Fibroblast of peridontal ligament (primary cell): Measurements from ENCODE around the gene PRRT2.
A peak's percentile ranks its signal among the peaks of the same experiment; 100 is the strongest.
"Not testable (repeated sequence)": the region's sequence is repeated elsewhere in the genome, so short reads cannot be mapped to it uniquely, and the experiment has no call there.

Source experiments
- DNase-seq: peaks from one replicate; pipeline ENCODE4 v3.0.0-alpha.2; 2010; ENCODE audit errors: extremely low read depth

PRRT2 gene

DNA sequence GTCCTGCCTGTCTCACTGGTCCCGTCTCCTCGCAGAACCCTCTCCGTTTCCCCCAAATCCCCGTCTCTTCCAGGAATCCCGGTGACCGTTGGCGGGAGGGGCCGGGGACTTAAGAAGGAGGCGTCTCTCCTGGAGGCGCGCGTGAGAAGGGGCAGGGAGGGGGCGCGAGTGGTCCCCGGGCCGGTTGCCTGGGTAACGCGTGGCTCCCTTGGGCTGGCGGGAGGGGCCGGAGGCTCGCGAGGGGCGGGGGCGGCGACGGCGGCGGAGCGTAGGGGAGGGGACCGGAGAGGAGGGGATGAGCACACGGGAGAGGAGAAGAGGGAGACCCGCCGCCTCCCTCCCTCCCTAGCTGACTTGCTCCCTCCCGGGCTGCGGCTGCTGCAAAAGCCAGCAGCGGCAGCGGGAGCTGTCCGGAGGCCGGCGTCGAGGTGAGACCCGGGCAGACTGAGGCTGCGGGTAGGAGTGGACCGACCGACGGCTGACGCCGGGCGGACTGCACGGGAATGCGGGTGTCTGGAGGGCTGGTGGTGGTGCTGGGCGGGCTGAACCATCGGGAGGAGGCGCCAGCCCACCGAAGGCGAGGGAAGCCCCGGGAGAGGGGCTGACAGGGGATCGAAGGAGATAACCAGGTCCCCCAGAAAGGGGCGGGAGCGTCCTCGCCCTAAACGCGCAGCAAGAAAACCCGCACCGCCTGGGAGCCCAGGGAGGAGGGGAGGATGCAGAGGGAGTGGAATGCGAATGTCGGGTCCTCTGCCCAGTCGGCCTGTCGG, at the start of gene PRRT2:
TSS of gene PRRT2 (plus strand) at position 298 of the 770 bp plus-strand sequence. CDS start 862 bp downstream, outside the sequence.
- peak; percentile 49 for DNase-seq

DNA sequence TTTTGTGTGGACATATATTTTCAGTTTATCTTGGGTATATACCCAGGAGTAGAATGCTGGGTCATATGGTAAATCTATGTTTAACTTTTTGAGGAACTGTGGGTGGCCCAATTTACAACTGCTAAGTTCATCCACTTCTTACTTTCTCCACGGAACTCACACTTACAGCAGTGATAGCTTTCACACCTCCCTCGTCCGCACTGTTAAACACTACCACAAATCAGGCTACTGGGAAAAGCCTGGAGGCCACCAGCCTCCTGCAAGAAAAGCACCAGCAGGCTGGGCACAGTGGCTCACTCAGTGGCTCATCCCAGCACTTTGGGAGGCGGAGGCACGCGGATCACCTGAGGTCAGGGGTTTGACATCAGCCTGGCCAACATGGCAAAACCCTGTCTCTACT, 48.7 kb upstream of the PRRT2 start:
- no peak for DNase-seq

DNA sequence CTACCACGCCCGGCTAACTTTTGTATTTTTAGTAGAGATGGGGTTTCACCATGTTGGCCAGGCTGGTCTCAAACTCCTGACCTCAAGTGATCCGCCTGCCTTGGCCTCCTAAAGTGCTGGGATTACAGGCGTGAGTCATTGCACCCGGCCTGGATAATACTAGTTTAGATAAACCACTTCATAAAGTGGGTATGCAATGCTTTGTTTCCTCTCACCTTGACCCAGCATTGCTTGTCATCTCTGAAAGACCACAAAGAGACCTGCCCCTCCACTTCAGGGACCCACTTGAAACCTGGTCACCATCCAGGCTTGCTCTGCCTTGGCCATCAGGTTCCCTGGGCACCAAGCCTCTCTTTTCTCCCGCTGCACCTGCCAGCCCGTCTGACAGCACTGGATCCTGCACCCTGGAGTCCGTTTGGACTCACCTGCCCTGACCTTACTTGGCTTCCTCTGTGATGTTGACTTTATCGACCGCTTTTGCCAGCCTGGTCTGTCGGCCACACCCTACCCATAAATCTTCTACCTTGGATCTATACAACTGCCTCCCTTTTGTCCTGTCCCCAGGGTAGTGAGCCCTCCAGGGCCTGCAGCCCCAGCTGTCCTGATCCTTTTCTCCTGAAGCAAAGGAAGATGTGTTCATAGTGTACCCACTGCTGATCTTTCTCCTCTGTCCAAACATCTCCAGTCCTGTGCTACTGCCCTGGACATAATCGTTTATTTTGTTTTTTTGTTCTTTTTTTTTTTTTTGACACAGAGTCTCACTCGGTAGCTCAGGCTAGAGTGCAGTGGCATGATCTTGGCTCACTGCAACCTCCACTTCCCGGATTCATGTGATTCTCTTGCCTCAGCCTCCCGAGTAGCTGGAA, 46.6 kb upstream of the PRRT2 start:
- DNase-seq = no peak

DNA sequence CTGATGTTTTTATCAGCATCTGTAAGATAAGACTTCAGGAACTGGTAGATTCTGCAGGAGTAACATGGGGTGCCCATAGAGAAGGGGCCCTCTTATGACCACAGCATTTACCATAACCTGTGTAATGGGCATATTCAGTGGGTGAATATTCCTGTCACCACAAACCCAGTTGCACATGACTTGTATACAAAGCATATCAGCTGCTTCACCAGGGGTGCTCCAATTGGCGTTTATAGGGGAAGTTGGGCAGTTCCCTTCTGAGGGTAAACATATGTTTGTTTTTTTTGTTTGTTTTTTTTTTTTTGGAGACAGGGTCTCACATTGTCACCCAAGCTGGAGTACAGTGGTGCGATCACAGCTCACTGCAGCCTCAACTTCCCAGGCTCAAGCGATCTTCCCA, 45.4 kb upstream of the PRRT2 start:
- DNase-seq = no peak

DNA sequence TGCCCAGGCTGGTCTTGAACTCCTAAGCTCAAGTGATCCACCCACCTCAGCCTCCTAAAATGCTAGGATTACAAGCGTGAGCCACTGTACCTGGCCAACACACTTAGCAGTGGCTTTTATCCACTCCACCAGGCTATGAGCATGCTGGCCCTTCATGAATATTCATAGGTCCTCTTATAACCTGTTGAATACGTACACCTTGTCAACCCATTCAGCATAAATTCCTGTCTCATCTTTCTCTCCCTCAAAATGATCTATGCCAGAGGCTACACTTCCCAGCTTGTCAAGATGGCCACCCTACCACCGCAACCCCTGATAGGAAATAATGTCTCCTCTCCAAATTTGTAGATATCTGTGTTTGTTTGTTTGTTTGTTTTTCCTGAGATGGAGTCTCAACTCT, 44.9 kb upstream of the PRRT2 start:
- DNase-seq = no peak

DNA sequence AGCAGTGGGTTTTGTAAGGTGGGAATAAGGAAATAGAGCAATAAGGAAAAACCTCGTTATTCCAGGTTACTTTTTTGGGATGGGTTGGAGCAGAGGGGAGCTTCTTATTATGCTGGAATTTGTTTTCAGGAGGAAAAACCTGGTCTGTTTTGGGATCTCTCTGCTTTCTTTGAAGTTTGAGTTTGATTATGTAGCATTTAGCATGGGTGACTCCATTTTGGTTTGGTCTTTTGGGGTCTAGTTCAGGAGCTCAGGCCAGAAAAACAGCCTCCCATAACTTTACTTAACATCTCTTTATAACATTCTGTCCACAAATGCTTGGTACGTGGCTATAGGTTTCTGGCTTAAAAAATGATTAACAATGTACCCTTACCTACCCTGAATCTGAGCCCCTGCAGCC, 42.5 kb upstream of the PRRT2 start:
- DNase-seq = no peak

DNA sequence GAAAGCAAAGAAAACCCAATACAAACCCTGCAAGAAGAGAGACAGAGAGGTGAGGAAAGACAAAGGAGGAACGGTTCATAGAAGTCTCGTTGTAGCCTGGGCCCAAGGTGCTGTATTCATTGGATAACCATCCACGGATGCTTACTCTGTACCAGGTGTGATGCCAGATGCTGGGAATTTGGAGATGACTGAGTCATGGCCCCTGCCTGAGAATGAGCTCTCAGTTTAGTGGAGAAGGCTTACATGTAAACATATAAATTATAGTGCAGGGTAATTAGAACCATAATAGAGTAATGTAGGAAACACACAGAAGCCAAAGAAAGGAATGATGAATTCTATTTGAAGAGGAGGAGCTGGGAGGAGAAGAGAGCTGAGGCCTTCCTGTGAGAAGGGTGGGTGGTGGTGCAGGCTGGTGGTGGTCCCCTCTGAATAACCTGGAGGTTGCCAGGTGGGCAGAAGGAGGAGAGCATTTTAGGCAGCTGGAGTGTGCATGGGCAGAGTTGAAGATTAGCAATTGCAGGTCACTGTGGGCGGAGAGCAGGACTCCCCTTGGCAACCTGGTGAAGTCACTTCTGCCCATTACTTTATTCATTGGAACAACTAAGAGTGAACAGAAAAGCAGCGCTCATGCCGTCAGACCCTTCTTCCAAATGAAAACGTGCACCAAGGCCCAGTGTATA, 41.6 kb upstream of the PRRT2 start:
- DNase-seq = no peak

DNA sequence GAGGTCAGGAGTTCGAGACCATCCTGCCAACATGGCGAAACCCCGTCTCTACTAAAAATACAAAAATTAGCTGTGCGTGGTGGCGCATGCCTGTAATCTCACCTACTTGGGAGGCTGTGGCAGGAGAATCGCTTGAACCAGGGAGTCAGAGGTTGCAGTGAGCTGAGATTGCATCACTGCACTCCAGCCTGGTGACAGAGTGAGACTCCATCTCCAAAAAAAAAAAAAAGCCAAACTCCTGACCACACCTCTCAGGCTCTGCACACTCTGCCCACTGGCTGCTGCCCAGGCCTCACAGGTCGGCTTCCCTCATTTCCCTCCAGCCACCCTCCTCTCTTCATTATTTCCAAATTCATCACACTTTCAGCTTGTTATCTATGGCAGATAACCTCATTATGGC, 39.7 kb upstream of the PRRT2 start:
- DNase-seq = not testable (repeated sequence)

DNA sequence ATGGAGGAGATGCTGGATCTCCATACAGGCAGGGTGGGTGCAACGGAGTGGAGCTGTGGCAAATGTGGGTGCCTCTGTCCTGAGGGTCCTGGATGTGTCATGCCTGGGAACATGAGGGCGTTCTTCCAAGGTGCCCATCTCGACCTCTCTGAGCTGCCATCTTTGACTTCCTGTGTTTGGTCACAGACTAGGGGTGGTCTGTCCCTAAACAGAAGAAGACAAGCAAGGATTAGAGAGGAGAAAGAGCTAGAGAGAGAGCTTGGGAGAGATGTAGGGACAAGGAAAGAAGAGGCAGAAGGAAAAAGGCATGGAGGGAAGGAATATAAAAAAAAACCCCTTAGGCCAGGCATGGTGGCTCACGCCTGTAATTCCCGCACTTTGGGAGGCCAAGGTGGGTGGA, 37.3 kb upstream of the PRRT2 start:
- no peak for DNase-seq

DNA sequence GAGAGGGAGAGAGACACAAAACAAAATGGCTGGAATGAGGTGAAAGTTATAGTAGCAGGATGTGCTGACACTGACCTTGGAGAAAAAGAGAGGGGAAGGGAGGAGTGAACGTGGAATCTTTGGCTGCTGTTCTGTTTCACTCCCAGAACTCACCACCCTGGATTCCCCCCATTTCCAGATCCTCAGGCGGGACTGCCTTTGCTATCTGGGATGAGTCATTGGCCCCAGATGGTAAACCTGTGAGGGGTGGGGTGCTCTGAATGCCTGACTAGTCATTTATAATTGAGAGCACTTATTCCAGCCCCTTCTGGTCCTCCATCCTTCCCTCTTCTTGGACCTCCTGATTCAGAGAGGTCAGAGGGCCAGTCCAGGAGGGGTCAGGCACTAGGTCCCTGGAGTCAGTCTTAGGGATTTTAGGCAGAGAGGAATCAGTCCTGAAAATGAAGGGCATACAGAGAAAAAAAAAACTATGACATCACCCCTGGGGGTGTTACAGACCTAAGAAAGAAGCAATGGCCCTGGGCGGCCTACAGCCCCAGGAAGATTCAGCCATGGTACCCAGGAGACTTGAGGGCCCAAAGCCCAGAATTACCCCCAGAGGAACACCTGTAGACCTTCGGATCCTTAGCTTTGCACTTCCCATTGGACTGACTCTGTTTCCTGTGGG, 36.1 kb upstream of the PRRT2 start:
- peak; percentile 6 for DNase-seq

DNA sequence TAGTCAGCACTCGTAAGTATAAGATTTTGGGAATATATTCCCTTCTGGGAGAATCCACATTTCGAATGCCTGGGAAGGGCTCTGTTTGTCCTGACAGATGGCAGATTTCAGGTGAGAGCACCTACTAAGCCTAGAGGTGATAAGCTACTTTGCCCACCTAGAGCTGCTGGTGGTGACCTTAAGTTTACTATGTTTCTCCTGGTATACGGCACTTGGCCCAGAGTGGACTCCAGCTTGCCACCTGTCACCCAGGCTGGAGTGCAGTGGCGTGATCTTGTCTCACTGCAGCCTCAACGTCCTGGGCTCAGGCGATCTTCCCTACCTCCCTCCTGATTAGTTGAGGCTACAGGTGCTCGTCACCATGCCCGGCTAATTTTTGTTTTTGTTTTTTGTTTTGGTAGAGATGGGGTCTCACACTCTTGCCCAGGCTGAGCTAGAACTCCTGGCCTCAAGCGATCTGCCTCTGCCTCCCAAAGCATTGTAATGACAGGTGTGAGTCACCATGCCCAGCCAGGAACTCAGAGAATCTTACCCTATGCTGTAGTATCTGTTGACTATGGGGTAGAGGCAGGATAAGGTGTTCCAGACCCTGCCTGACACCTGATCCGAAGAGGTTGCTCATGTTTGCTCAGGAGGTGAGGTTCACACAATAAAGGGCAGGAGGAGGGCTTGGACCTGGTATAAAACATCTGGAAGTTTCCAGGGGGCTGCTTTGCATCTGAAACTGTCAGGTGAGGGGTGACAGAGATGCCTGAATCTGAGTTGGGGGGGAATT, 34.2 kb upstream of the PRRT2 start, which contains the start of gene ZG16:
TSS of gene ZG16 (plus strand) at position 681 of the 775 bp plus-strand sequence. CDS start 1,011 bp downstream, outside the sequence.
- DNase-seq = no peak

DNA sequence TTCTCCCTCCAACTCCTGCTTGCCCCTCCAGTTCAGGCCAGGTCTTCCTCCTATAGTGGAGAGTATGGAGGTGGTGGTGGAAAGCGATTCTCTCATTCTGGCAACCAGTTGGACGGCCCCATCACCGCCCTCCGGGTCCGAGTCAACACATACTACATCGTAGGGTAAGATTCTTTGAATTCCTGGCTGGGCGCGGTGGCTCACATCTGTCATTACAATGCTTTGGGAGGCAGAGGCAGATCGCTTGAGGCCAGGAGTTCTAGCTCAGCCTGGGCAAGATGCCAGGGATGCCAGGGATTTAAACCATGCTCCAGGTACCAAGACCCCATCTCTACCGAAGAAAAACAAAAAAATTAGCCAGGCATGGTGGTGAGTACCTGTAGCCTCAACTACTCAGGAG, 32.5 kb upstream of the PRRT2 start:
- DNase-seq = no peak

DNA sequence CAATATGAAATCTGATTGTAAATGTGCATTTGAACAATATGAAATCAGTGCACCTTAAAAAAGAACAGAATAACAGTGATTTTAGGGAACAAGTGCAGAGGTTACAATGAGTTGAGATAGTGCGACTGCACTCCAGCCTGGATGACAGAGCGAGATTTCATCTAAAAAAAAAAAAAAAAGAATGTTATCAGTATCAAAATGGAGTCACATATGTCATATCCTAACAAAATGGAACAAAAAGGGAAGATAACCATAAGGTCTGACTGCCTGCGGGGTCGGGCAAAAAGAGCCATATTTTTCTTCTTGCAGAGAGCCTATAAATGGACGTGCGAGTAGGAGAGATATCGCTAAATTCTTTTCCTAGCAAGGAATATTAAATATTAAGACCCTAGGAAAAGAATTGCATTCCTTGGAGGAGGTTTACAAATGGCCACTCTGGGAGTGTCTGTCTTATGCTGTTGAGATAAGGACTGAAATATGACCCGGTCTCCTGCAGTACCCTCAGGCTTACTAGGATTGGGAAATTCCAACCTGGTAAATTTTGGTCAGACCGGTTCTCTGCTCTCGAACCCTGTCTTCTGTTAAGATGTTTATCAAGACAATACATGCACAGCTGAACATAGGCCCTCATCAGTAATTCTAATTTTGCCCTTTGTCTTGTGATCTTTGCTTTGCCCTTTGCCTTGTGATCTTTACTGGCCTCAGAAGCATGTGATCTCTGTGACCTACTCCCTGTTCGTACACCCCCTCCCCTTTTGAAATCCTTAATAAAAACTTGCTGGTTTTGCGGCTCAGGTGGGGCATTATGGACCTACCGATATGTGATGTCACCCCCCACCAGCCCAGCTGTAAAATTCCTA, 28.7 kb upstream of the PRRT2 start:
- not testable (repeated sequence) for DNase-seq

DNA sequence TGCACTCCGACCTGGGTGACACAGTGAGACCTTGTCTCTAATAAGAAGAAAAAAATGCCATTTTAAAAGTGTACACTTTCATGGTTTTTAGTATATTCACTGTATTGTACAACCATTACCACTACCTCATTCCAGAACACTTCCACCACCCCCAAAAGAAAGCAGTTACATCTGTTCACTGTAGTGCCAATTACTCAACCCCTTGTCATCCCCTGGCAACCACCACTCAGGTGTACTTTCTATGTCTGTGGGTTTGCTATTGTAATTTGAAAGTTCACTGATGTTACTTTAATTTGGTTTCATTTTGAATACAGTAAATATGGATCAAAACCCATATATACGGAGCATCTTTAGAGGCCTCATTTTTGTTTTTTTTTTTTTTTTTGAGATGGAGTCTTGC, 27.8 kb upstream of the PRRT2 start:
- DNase-seq = no peak

DNA sequence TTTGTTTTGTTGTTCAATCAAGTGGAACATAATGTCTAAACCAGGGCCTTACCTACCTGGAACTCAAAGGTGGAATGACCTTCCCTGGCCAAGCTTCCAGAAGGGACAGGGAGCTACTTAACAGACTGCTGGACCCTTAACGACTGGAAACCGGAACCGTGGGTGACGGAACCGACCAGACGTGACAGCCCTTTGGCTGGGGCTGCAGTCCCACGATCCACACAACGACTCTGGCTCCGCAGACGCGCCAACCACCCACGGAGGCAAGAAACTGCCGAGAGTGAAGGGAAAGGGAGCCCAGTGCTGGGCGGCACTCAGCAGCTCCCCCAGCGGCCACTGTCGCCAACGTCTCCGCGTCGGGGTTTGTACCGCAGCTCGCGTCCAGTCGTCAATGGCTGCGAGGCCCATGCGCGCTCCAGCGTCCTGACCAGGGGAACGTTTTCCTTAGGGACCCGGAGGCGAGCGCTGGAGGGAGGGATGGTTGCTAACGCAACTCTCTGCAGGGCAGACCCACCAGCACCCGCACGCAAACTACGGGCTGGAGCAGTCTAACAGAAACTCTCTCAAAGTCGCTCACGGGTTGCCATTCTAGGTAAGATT, 27.0 kb upstream of the PRRT2 start:
- peak; percentile 56 for DNase-seq

DNA sequence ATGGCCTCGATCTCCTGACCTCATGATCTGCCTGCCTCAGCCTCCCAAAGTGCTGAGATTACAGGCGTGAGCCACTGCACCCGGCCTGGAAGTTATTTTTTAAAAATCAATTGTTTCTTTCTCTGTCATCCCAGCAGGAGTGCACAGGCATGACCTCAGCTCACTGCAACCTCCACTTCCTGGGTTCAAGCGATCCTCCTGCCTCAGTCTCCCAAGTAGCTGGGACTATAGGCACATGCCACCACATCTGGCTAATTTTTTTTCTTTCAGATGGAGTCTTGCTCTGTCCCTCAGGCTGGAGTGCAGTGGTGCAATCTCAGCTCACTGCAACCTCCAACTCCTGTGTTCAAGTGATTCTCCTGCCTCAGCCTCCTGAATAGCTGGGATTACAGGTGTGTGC, 24.8 kb upstream of the PRRT2 start:
- DNase-seq = not testable (repeated sequence)

DNA sequence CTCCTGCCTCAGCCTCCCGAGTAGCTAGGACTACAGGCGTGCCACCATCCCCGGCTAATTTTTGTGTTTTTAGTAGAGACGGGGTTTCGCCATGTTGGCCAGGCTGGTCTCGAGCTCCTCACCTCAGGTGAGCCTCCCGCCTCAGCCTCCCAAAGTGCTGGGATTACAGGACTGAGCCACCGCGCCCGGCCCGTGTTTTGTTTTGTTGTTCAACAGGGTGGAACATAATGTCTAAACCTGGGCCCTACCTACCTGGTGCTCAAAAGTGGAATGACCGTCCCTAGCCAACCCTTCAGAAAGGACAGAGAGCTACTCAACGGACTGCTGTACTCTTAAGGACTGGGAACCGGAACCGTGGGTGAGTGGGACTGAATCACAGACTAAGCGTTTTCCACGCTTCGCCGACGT, 22.2 kb upstream of the PRRT2 start:
- peak; percentile 19 for DNase-seq

DNA sequence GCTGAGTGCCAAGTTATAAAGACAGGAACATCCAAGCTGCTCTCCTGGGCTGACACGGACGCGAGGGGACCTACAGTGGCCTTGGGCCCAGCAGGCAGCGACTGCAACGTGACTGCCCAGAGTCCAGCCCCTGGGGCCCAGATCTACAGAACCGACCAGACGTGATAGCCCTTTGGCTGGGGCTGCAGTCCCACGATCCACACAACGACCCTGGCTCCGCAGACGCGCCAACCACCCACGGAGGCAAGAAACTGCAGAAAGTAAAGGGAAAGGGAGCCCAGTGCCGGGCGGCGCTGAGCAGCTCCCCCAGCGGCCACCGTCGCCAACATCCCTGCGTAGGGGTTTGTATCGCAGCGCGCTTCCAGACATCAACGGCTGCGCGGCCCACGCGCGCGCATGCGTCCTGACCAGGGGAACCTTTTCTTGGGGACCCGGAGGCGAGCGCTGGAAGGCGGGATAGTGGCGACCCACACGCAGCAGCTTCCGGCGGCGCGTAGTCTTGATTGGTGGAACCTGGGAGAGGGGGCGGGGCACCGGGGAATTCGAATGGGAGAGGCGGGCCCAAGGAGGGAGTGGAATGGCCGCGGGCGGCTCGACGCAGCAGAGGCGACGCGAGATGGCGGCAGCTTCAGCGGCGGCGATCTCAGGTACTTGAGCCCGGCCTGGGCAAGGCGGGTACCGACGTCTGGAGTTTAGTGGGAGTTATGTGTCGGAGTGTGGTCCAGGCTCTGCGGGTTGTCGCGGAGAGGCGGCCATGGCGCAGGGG, 21.6 kb upstream of the PRRT2 start, which contains the start of gene KIF22:
TSS of gene KIF22 (plus strand) at position 569 of the 766 bp plus-strand sequence. CDS start at position 578, 9 bp downstream.
- DNase-seq = peak; percentile 98
